Stimulated activated CD8-positive, alpha-beta memory T cell treated with anti-CD3 and anti-CD28 coated beads, Interleukin-15, amount 100 ng/mL, for 48 hours (primary cell): ENCODE measurements around the gene TSEN2.
"Not testable (repeated sequence)": the region's sequence is repeated elsewhere in the genome, so short reads cannot be mapped to it uniquely, and the experiment has no call there.

Experiments
- DNase-seq, 2 donors: peaks; one replicate each; pipeline ENCODE4 v3.0.0-alpha.2; 2020; ENCODE audit warnings: low read depth in 2 of 2

Gene TSEN2

GRCh38 chr3:12452361-12453330 is 31.6 kb upstream of the TSEN2 start:
- DNase-seq, result no peak

- no peak for DNase-seq
These were observed 30.0 kb upstream of the TSEN2 start for GRCh38 chr3:12454076-12454815.

- DNase-seq, result no peak
These were observed 29.5 kb upstream of the TSEN2 start for GRCh38 chr3:12454816-12455121.

- no peak for DNase-seq
These were observed 28.5 kb upstream of the TSEN2 start for GRCh38 chr3:12455740-12456139.

GRCh38 chr3:12456441-12456840 is 27.8 kb upstream of the TSEN2 start:
- no peak for DNase-seq

- not testable (repeated sequence) for DNase-seq
These were observed 26.9 kb upstream of the TSEN2 start for GRCh38 chr3:12457380-12457779.

- no peak for DNase-seq
These were observed 25.4 kb upstream of the TSEN2 start for GRCh38 chr3:12458901-12459300.

- DNase-seq, result no peak
These were observed 24.2 kb upstream of the TSEN2 start for GRCh38 chr3:12460127-12460526.

- no peak for DNase-seq
These were observed 23.1 kb upstream of the TSEN2 start for GRCh38 chr3:12461097-12461649.

- DNase-seq, result no peak
These were observed 21.9 kb upstream of the TSEN2 start for GRCh38 chr3:12462159-12462947.

- DNase-seq, result no peak
These were observed 20.6 kb upstream of the TSEN2 start for GRCh38 chr3:12463686-12464085.

- no peak for DNase-seq
These were observed 20.1 kb upstream of the TSEN2 start for GRCh38 chr3:12464181-12464580.

- DNase-seq, result no peak
These were observed 19.0 kb upstream of the TSEN2 start for GRCh38 chr3:12465151-12465835.

- no peak for DNase-seq
These were observed 18.4 kb upstream of the TSEN2 start for GRCh38 chr3:12465836-12466225.

GRCh38 chr3:12467746-12468145 is 16.5 kb upstream of the TSEN2 start:
- DNase-seq, result no peak

GRCh38 chr3:12468276-12468675 is 16.0 kb upstream of the TSEN2 start:
- DNase-seq, result no peak

- DNase-seq, result no peak
These were observed 15.5 kb upstream of the TSEN2 start for GRCh38 chr3:12468757-12469156.

GRCh38 chr3:12469222-12469621 is 15.1 kb upstream of the TSEN2 start:
- not testable (repeated sequence) for DNase-seq

GRCh38 chr3:12470111-12470510 is 14.2 kb upstream of the TSEN2 start:
- DNase-seq, result no peak

- no peak for DNase-seq
These were observed 13.6 kb upstream of the TSEN2 start for GRCh38 chr3:12470680-12471079.

GRCh38 chr3:12471241-12471640 is 13.0 kb upstream of the TSEN2 start:
- peak; percentile 48 to 65 for DNase-seq
